Activated T-helper 1 cell treated with anti-CD3 and anti-CD28 coated beads, Interleukin-12 subunit alpha, Interleukin-12 subunit beta, Interleukin-2, Interleukin-4 antibody, amounts not matched to agents 30 ng/mL and 10 ng/mL and 1 ng/mL, durations not matched to agents 14 hours and 24 hours and 36 hours (primary cell): ENCODE results near the gene EXOC4. TPM values are rescaled to one million over a fixed set of nuclear protein-coding genes. Genes with fewer than 3 reads are reported as not detected.
"Not testable (repeated sequence)": the region's sequence is repeated elsewhere in the genome, so short reads cannot be mapped to it uniquely, and the experiment has no call there.

ENCODE experiments used
- DNase-seq: peaks from one replicate; pipeline ENCODE4 v3.0.0; 2021; ENCODE audit warnings: low spot score
- H3K27ac Mint-ChIP-seq: one replicate; pipeline ENCODE4 v1.8.0; 2021; ENCODE audit warnings: mild to moderate bottlenecking, mixed read lengths
- H3K27me3 Mint-ChIP-seq: one replicate; pipeline ENCODE4 v1.8.0; 2022; ENCODE audit warnings: mild to moderate bottlenecking, moderate library complexity, mixed read lengths; ENCODE audit not compliant: insufficient read depth
- H3K36me3 Mint-ChIP-seq: one replicate; pipeline ENCODE4 v1.8.0; 2021; ENCODE audit warnings: low read depth, mixed read lengths
- H3K4me1 Mint-ChIP-seq: one replicate; pipeline ENCODE4 v1.8.0; 2021; ENCODE audit warnings: low read depth, mixed read lengths
- H3K4me3 Mint-ChIP-seq: one replicate; pipeline ENCODE4 v1.8.0; 2021; ENCODE audit warnings: mild to moderate bottlenecking, moderate library complexity, mixed read lengths
- H3K9me3 Mint-ChIP-seq: one replicate; pipeline ENCODE4 v1.8.0; 2021; ENCODE audit warnings: mixed read lengths
- intact Hi-C: fragments of 100-400 bp; cut with micrococcal nuclease; formaldehyde crosslinking; loops from one replicate; pipeline ENCODE4 v1.15.1; 2024
- total RNA-seq: library from RNA; stranded (reverse); gene quantifications from 2 replicates; pipeline ENCODE4 v1.2.3, GENCODE V29; 2022

The EXOC4 gene
- total RNA-seq, 1 donor from 2014 or later, result 58.6 TPM

GRCh38 chr7:133252506-133252857, 396 bp upstream of the EXOC4 start:
- intact Hi-C loops, result loop anchor here (1.0 to 5.0 kb wide), 3 partner anchors 170 to 1395 kb away; partner anchors contain the start of genes BPGM and CHCHD3
- peak overlapping the region; percentile 97 for H3K4me3 Mint-ChIP-seq
- DNase-seq, result no peak
- peaks cover 2% of the 10 kb centered on the region for H3K36me3 Mint-ChIP-seq
- peak overlapping the region; percentile 93 for H3K27ac Mint-ChIP-seq
- H3K27me3 Mint-ChIP-seq, result peaks cover 2% of the 10 kb centered on the region
- H3K9me3 Mint-ChIP-seq, result no peaks in the 10 kb centered on the region
- H3K4me1 Mint-ChIP-seq, result peaks cover 38% of the 10 kb centered on the region

- Mint-ChIP-seq H3K9me3 (no peaks in the 10 kb centered on the region), H3K27ac (peak overlapping the region; percentile 93), H3K27me3 (peaks cover 2% of the 10 kb centered on the region), H3K4me3 (peak overlapping the region; percentile 97), H3K4me1 (peaks cover 46% of the 10 kb centered on the region), H3K36me3 (peaks cover 2% of the 10 kb centered on the region)
- peak; percentile 1 for DNase-seq
- intact Hi-C loops, result loop anchor here (5.0 kb wide), 1 partner anchor 1394 kb away; the partner anchor contains the start of gene BPGM
Observed at GRCh38 chr7:133253519-133253875, 619 bp downstream of the EXOC4 start.

- no peak for DNase-seq
- Mint-ChIP-seq H3K27ac (no peak overlapping the region), H3K36me3 (peaks cover 2% of the 10 kb centered on the region), H3K4me1 (peaks cover 46% of the 10 kb centered on the region), H3K9me3 (no peaks in the 10 kb centered on the region), H3K4me3 (no peak overlapping the region), H3K27me3 (no peaks in the 10 kb centered on the region)
- intact Hi-C loops, result no loop called here
Observed at GRCh38 chr7:133255486-133255885, 2.6 kb downstream of the EXOC4 start.

GRCh38 chr7:133258174-133258573, 5.3 kb downstream of the EXOC4 start:
- Mint-ChIP-seq H3K4me1 (peaks cover 38% of the 10 kb centered on the region), H3K36me3 (peaks cover 2% of the 10 kb centered on the region), H3K27ac (no peak overlapping the region), H3K9me3 (no peaks in the 10 kb centered on the region), H3K27me3 (no peaks in the 10 kb centered on the region), H3K4me3 (no peak overlapping the region)
- DNase-seq, result no peak
- intact Hi-C loops, result no loop called here

GRCh38 chr7:133265821-133266220, 12.9 kb downstream of the EXOC4 start:
- Mint-ChIP-seq H3K36me3 (peaks cover 3% of the 10 kb centered on the region), H3K4me1 (peaks cover 9% of the 10 kb centered on the region), H3K27me3 (no peaks in the 10 kb centered on the region), H3K9me3 (no peaks in the 10 kb centered on the region), H3K4me3 (no peak overlapping the region), H3K27ac (no peak overlapping the region)
- DNase-seq, result no peak
- intact Hi-C loops, result no loop called here

GRCh38 chr7:133268355-133268754, 15.5 kb downstream of the EXOC4 start:
- no peak overlapping the region for H3K27ac Mint-ChIP-seq

GRCh38 chr7:133272336-133272735, 19.5 kb downstream of the EXOC4 start:
- Mint-ChIP-seq H3K36me3 (peaks cover 10% of the 10 kb centered on the region), H3K4me1 (peaks cover 9% of the 10 kb centered on the region), H3K9me3 (no peaks in the 10 kb centered on the region), H3K27ac (no peak overlapping the region), H3K4me3 (no peak overlapping the region), H3K27me3 (no peaks in the 10 kb centered on the region)
- intact Hi-C loops, result no loop called here
- DNase-seq, result no peak

More at GRCh38 chr7:133268355-133268754, 15.5 kb downstream of the EXOC4 start:
- H3K4me3 Mint-ChIP-seq, result no peak overlapping the region
- H3K9me3 Mint-ChIP-seq, result no peaks in the 10 kb centered on the region
- H3K27me3 Mint-ChIP-seq, result no peaks in the 10 kb centered on the region
- peaks cover 9% of the 10 kb centered on the region for H3K4me1 Mint-ChIP-seq
- peaks cover 3% of the 10 kb centered on the region for H3K36me3 Mint-ChIP-seq
- no peak for DNase-seq
- intact Hi-C loops, result no loop called here

- H3K36me3 Mint-ChIP-seq, result peaks cover 14% of the 10 kb centered on the region
- peaks cover 3% of the 10 kb centered on the region for H3K4me1 Mint-ChIP-seq
- H3K27me3 Mint-ChIP-seq, result no peaks in the 10 kb centered on the region
- no peak for DNase-seq
- H3K9me3 Mint-ChIP-seq, result peaks cover 3% of the 10 kb centered on the region
- no peak overlapping the region for H3K4me3 Mint-ChIP-seq
- H3K27ac Mint-ChIP-seq, result no peak overlapping the region
- intact Hi-C loops, result no loop called here
Observed at GRCh38 chr7:133273227-133273626, 20.3 kb downstream of the EXOC4 start.

GRCh38 chr7:133274265-133274664, 21.4 kb downstream of the EXOC4 start:
- H3K9me3 Mint-ChIP-seq, result peaks cover 6% of the 10 kb centered on the region
- no peak overlapping the region for H3K27ac Mint-ChIP-seq
- H3K27me3 Mint-ChIP-seq, result no peaks in the 10 kb centered on the region
- no peak overlapping the region for H3K4me3 Mint-ChIP-seq
- H3K4me1 Mint-ChIP-seq, result no peaks in the 10 kb centered on the region
- intact Hi-C loops, result no loop called here
- DNase-seq, result no peak
- peaks cover 18% of the 10 kb centered on the region for H3K36me3 Mint-ChIP-seq

GRCh38 chr7:133275008-133275407, 22.1 kb downstream of the EXOC4 start:
- Mint-ChIP-seq H3K4me3 (no peak overlapping the region), H3K27ac (no peak overlapping the region), H3K27me3 (no peaks in the 10 kb centered on the region), H3K4me1 (no peaks in the 10 kb centered on the region), H3K36me3 (peaks cover 18% of the 10 kb centered on the region), H3K9me3 (peaks cover 6% of the 10 kb centered on the region)
- DNase-seq, result no peak
- intact Hi-C loops, result no loop called here

- Mint-ChIP-seq H3K27ac (no peak overlapping the region), H3K9me3 (peaks cover 6% of the 10 kb centered on the region), H3K27me3 (no peaks in the 10 kb centered on the region), H3K4me1 (no peaks in the 10 kb centered on the region), H3K36me3 (peaks cover 18% of the 10 kb centered on the region), H3K4me3 (no peak overlapping the region)
- no peak for DNase-seq
- intact Hi-C loops, result no loop called here
Observed at GRCh38 chr7:133275446-133276095, 22.7 kb downstream of the EXOC4 start.

GRCh38 chr7:133278975-133279374, 26.1 kb downstream of the EXOC4 start:
- H3K27me3 Mint-ChIP-seq, H3K4me1 Mint-ChIP-seq, H3K27ac Mint-ChIP-seq, H3K9me3 Mint-ChIP-seq, DNase-seq, intact Hi-C loops, H3K4me3 Mint-ChIP-seq: not testable (repeated sequence)
- H3K36me3 Mint-ChIP-seq, result peaks cover 18% of the 10 kb centered on the region

GRCh38 chr7:133282094-133282493, 29.2 kb downstream of the EXOC4 start:
- peaks cover 6% of the 10 kb centered on the region for H3K9me3 Mint-ChIP-seq
- intact Hi-C loops, result no loop called here
- no peak overlapping the region for H3K4me3 Mint-ChIP-seq
- no peaks in the 10 kb centered on the region for H3K4me1 Mint-ChIP-seq
- peaks cover 8% of the 10 kb centered on the region for H3K36me3 Mint-ChIP-seq
- no peaks in the 10 kb centered on the region for H3K27me3 Mint-ChIP-seq
- no peak overlapping the region for H3K27ac Mint-ChIP-seq
- DNase-seq, result no peak

- peaks cover 9% of the 10 kb centered on the region for H3K36me3 Mint-ChIP-seq
- intact Hi-C loops, result no loop called here
- DNase-seq, result no peak
- H3K27ac Mint-ChIP-seq, result no peak overlapping the region
- no peak overlapping the region for H3K4me3 Mint-ChIP-seq
- H3K4me1 Mint-ChIP-seq, result no peaks in the 10 kb centered on the region
- no peaks in the 10 kb centered on the region for H3K27me3 Mint-ChIP-seq
- no peaks in the 10 kb centered on the region for H3K9me3 Mint-ChIP-seq
Observed at GRCh38 chr7:133284092-133284491, 31.2 kb downstream of the EXOC4 start.
